A172 (cell line): ENCODE results near the gene RPRD1B. TPM values are rescaled to one million over a fixed set of nuclear protein-coding genes. Genes with fewer than 3 reads are reported as not detected.
"Not testable (repeated sequence)": the region's sequence is repeated elsewhere in the genome, so short reads cannot be mapped to it uniquely, and the experiment has no call there.

ENCODE experiments used
- DNase-seq: peaks from one replicate; pipeline ENCODE4 v3.0.0-alpha.2; 2015; ENCODE audit warnings: low spot score
- total RNA-seq: library from RNA; depleted of rRNA; stranded (reverse); fragments of >200 nt; shearing (Covaris generic); gene quantifications from 2 replicates; pipeline ENCODE4 v1.2.3, GENCODE V29; 2014

Gene RPRD1B
- total RNA-seq, 1 experiment from 2014 or later, result 17.9 TPM

GRCh38 chr20:38104285-38104684 lies 70.7 kb downstream of the RPRD1B start:
- DNase-seq, result no peak

GRCh38 chr20:38106461-38106860 lies 72.9 kb downstream of the RPRD1B start:
- DNase-seq, result no peak

- DNase-seq, result not testable (repeated sequence)
Observed at GRCh38 chr20:38107386-38107785, 73.8 kb downstream of the RPRD1B start.

- DNase-seq, result not testable (repeated sequence)
Observed at GRCh38 chr20:38107916-38108315, 74.4 kb downstream of the RPRD1B start.

GRCh38 chr20:38108438-38108985 lies 75.0 kb downstream of the RPRD1B start:
- peak; percentile 29 for DNase-seq

GRCh38 chr20:38108986-38109541 lies 75.5 kb downstream of the RPRD1B start:
- no peak for DNase-seq

GRCh38 chr20:38109591-38110524 lies 76.3 kb downstream of the RPRD1B start:
- peak; percentile 99 for DNase-seq

- DNase-seq, result no peak
Observed at GRCh38 chr20:38110525-38111178, 77.1 kb downstream of the RPRD1B start.

- DNase-seq, result no peak
Observed at GRCh38 chr20:38111366-38112232, 78.1 kb downstream of the RPRD1B start.

GRCh38 chr20:38112261-38112929 lies 78.8 kb downstream of the RPRD1B start:
- no peak for DNase-seq

- no peak for DNase-seq
Observed at GRCh38 chr20:38112930-38113294, 79.4 kb downstream of the RPRD1B start.

- DNase-seq, result peak; percentile 60
Observed at GRCh38 chr20:38113401-38114325, 80.1 kb downstream of the RPRD1B start.

- peak; percentile 84 for DNase-seq
Observed at GRCh38 chr20:38114353-38114791, 80.8 kb downstream of the RPRD1B start.

GRCh38 chr20:38115205-38115604 lies 81.7 kb downstream of the RPRD1B start:
- no peak for DNase-seq

GRCh38 chr20:38115896-38116295 lies 82.3 kb downstream of the RPRD1B start:
- no peak for DNase-seq

- DNase-seq, result no peak
Observed at GRCh38 chr20:38116409-38117165, 83.0 kb downstream of the RPRD1B start.

GRCh38 chr20:38117205-38117604 lies 83.7 kb downstream of the RPRD1B start:
- no peak for DNase-seq

- DNase-seq, result peak; percentile 79
Observed at GRCh38 chr20:38117635-38118034, 84.1 kb downstream of the RPRD1B start.

- no peak for DNase-seq
Observed at GRCh38 chr20:38119446-38119845, 85.9 kb downstream of the RPRD1B start.
